NCI-H748 (cell line): ENCODE results near the gene NTN4.
A peak's percentile ranks its signal among the peaks of the same experiment; 100 is the strongest.
"Not testable (repeated sequence)": the region's sequence is repeated elsewhere in the genome, so short reads cannot be mapped to it uniquely, and the experiment has no call there.

Experiments used
- DNase-seq: peaks from one replicate; lab custom pipeline; 2025; ENCODE audit not compliant: unreplicated experiment; lab: John Stamatoyannopoulos, UW

Gene NTN4

GRCh38 chr12:95790033-95790916 is at the start of gene NTN4:
NTN4 (minus strand) TSS chr12:95790764; CDS start chr12:95790309, 455 bp downstream.
- peak; percentile 62 for DNase-seq

DNA sequence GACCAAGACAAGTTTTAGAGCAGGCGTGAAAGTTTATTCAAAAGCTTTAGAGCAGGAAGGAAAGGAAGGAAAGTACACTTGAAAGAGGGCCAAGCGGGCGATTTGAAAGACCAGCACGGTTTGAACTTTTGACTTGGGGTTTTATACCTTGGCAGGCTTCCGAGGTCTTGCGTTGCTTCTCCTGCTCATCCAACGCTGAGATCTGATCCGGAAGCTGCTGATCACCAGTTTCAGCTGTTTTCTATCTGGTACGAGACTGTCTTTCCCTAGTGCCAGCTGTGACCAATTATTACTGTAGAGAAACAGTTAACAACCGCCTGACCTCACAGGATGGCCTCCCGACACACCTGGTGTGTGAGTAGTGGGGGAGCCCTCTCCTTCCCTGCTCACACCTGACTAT is 47.6 kb upstream of the NTN4 start:
- DNase-seq: peak; percentile 90

- DNase-seq: no peak
Observed at GRCh38 chr12:95837240-95838038, 46.9 kb upstream of the NTN4 start.

- DNase-seq: no peak
Observed at GRCh38 chr12:95836630-95837239, 46.2 kb upstream of the NTN4 start.

GRCh38 chr12:95836185-95836609 is 45.6 kb upstream of the NTN4 start:
- DNase-seq: peak; percentile 79

- no peak for DNase-seq
Observed at GRCh38 chr12:95834572-95834971, 44.0 kb upstream of the NTN4 start.

- no peak for DNase-seq
Observed at GRCh38 chr12:95830335-95831089, 39.9 kb upstream of the NTN4 start.

DNA sequence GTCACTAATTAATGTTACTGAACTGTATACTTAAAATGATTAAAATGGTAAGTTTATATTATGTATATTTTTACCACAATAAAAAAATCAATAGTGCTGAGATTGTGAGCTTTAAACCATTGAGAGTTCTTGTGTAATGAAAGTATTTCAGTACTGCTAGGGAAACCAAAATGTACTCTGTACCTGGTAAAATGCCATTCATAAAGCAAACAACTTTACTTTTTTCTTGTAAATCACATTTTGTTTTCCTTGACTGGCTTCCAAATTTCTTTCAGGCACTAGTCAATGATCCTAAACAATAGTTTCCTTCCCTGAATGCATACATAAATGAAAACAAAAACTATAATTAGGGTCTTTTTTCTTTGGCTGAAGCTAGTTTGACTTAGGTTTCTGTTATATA is 38.8 kb upstream of the NTN4 start:
- no peak for DNase-seq

GRCh38 chr12:95820096-95820703 is 29.6 kb upstream of the NTN4 start:
- DNase-seq: peak; percentile 80

DNA sequence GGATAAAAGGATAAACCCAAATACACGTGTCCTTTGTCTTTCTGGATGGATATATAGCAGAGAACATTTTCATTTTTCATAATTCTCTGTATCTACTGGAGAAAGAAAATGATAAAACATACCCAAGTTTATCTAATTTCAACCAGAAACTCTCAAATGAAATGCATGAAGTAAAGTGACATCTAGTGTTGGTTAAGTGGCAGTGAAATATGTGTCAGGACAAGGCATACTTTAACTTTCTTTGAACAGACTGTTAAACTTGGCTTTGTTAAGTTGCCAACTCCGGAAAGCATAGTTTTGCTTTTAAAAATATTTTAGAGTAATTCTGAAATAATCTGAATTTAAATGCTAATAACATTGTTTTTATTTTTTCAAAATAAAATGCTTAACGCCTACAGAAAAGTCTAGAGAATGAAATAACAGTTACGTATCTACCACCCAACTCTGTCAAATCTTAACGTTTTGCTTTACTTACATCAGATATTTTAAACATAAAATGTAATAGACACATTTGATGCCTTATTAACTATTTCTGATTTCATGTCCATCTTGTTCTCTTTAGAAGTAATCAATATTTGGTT is 25.2 kb upstream of the NTN4 start:
- peak; percentile 48 for DNase-seq

DNA sequence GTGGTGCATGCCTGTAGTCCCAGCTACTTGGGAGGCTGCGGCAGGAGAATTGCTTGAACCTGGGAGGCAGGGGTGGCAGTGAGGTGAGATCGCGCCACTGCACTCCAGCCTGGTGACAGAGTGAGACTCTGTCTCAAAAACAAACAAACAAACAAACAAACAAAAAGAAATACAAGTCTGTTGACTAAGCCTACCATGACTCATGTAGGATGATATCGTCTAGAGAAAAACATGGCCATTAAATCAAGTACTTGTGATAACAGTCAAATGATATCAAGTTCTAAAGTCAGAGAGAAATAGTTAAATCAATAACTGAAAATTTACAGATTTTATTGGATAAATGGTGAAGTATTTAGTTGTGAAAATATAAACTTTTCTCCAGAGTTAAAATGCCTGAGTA is 21.6 kb upstream of the NTN4 start:
- not testable (repeated sequence) for DNase-seq

DNA sequence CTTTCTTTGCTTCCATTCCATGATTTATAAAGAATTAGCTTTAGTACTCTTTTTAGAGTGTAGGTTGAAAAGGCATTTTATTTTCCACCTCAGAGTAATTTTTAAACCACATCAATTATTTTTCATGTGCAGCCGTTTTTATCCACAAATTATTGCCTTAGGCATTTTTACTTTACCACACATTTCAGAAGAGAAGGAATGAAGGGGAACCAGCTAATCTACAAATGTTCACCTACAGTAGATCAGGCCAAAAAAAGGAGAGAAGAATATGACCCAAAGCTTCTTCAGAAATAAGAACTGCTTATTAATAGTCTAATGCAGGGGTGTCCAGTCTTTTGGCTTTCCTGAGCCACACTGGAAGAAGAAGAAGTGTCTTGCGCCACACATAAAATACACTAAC is 19.8 kb upstream of the NTN4 start:
- DNase-seq: no peak

DNA sequence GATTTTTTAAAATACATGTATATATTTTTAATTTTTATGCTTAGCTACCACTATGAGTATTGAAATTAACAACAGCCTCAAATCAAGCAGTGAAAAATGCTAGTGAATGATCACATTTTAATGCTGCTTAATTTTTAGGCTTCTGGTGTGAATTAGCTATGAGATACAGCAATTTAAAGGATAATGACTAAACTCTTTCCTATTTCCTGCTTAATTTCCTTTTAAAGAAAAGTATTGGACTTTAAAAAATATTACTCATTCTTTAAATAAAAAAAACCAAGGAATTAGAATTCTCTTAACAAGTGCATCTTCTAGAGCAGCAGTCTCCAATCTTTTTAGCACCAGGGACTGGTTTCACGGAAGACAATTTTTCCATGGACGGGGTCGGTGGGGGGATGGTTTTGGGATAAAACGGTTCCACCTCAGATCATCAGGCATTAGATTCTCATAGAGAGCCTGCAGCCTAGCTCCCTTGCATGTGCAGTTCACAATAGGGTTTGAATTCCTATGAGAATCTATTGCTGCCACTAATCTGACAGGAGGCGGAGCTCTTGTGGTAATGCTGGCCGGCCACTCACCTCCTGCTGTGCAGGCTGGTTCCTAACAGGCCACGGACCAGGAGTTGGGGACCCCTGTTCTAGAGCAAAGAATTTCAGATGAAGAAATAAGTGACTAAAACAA is 18.6 kb upstream of the NTN4 start:
- DNase-seq: no peak

DNA sequence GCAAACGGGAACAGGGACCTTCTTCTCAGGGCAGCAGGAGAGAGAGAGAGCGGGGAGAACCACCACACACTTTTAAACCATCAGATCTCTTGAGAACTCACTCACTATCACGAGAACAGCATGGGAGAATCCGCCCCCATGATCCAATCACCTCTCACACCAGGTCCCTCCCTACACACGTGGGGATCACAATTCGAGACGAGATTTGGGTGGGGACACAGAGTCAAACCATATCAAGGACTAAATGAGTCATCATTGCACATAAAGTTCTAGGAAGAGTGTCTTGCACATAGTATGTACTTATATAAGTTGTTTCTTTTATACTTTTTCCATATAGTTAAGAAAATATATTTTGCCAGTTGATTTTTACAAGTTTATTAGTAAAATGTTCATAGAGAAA is 17.6 kb upstream of the NTN4 start:
- no peak for DNase-seq

- no peak for DNase-seq
Observed at GRCh38 chr12:95805864-95806671, 15.5 kb upstream of the NTN4 start.

- DNase-seq: no peak
Observed at GRCh38 chr12:95804291-95804690, 13.7 kb upstream of the NTN4 start.

DNA sequence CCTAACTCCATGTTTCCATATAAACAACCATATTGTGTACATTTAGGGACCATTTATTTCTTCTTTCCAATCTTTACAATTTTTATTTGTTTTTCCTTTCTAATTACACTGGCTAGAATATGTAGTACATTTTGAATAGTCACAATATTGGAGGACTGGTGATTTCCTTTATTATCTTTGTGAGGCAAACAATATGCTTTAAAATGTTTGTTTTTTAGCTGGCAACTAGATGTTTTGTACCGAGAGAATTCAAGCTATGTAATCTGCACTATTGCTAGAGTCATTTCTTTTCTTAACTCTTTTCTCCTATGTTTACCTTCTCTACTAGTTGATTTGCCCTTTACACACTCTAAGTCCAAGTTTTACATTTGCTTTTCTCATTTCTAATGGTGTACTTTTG is 13.3 kb upstream of the NTN4 start:
- DNase-seq: no peak

GRCh38 chr12:95802482-95803270 is 12.1 kb upstream of the NTN4 start:
- DNase-seq: no peak
